PC-3 (cell line): Measurements from ENCODE around the gene LIM2. TPM values are rescaled to one million over a fixed set of nuclear protein-coding genes. Genes with fewer than 3 reads are reported as not detected.

Experiments
- ATAC-seq: fragments of 200-7000 bp; cut with Tn5 transposase; 2 replicates; pipeline ENCODE4 v1.9.1; 2020; ENCODE audit warnings: mild to moderate bottlenecking, moderate library complexity
- BruUV-seq: library from RNA; stranded (reverse); fragments of 400-500 nt; replicated peaks from 2 replicates; lab custom pipeline; 2021; lab: Mats Ljungman, UMichigan
- CTCF ChIA-PET: fragments of 300-600 bp; sonication (Branson Sonifier 250); formaldehyde crosslinking; loops from one replicate; lab custom pipeline; 2022; ENCODE audit warnings: antibody characterized with exemption; lab: Charles Lee
- POLR2A ChIA-PET: fragments of 300-600 bp; sonication (Branson Sonifier 250); formaldehyde crosslinking; loops from one replicate; lab custom pipeline; 2022; ENCODE audit warnings: antibody characterized with exemption; ENCODE audit not compliant: unreplicated experiment; lab: Charles Lee
- DNase-seq: peaks from one replicate; pipeline ENCODE4 v3.0.0-alpha.2; 2015
- H2AFZ ChIP-seq: fragments of 300-600 bp; sonication (generic); 2 replicates; pipeline ENCODE4 v1.6.0; 2016; ENCODE audit warnings: antibody characterized with exemption, low read length
- H3F3A ChIP-seq: fragments of 300-600 bp; sonication (generic); one replicate; pipeline ENCODE4 v1.6.0; 2017; ENCODE audit warnings: antibody characterized with exemption, low read length, control low read depth, mild to moderate bottlenecking; ENCODE audit not compliant: unreplicated experiment
- H3K27ac ChIP-seq: fragments of 300-600 bp; sonication (generic); 2 replicates; pipeline ENCODE4 v1.5.1; 2016; ENCODE audit warnings: mild to moderate bottlenecking, low read length
- H3K27me3 ChIP-seq: fragments of 300-600 bp; sonication (generic); 2 replicates; pipeline ENCODE4 v1.6.1; 2016; ENCODE audit warnings: low read length, mixed read lengths
- H3K36me3 ChIP-seq: fragments of 300-600 bp; sonication (generic); 2 replicates; pipeline ENCODE4 v1.6.1; 2016; ENCODE audit warnings: low read depth, mixed run types, low read length, mixed read lengths
- H3K4me1 ChIP-seq: fragments of 300-600 bp; sonication (generic); 2 replicates; pipeline ENCODE4 v1.5.1; 2016; ENCODE audit warnings: low read length; ENCODE audit not compliant: insufficient read depth
- H3K4me2 ChIP-seq: fragments of 300-600 bp; sonication (generic); 2 replicates; pipeline ENCODE4 v1.6.0; 2016; ENCODE audit warnings: low read length
- H3K4me3 ChIP-seq: fragments of 300-600 bp; sonication (generic); 2 replicates; pipeline ENCODE4 v1.5.1; 2016; ENCODE audit warnings: mild to moderate bottlenecking, low read length, mixed read lengths
- H3K79me2 ChIP-seq: fragments of 300-600 bp; sonication (generic); 2 replicates; pipeline ENCODE4 v1.6.1; 2017; ENCODE audit warnings: low read length, mixed read lengths
- H3K9ac ChIP-seq: fragments of 300-600 bp; sonication (generic); 2 replicates; pipeline ENCODE4 v1.6.0; 2016; ENCODE audit warnings: mild to moderate bottlenecking, low read length
- H3K9me2 ChIP-seq: fragments of 300-600 bp; sonication (generic); replicated peaks from 2 replicates; pipeline ENCODE4 v1.6.1; 2016; ENCODE audit warnings: mixed run types, low read length, mixed read lengths
- H3K9me3 ChIP-seq: fragments of 300-600 bp; sonication (generic); 2 replicates; pipeline ENCODE4 v1.6.1; 2016; ENCODE audit warnings: low read length, mixed read lengths
- H4K20me1 ChIP-seq: fragments of 300-600 bp; sonication (generic); 2 replicates; pipeline ENCODE4 v1.6.1; 2016; ENCODE audit warnings: low read length, mixed read lengths
- CTCF ChIP-seq: fragments of 300-600 bp; sonication (generic); conservative IDR thresholded peaks from 2 replicates; pipeline ENCODE4 v1.5.1; 2017; ENCODE audit warnings: antibody characterized with exemption, low read depth, mild to moderate bottlenecking, low read length
- EZH2 ChIP-seq: fragments of 300-600 bp; sonication (generic); IDR thresholded peaks from one replicate; pipeline ENCODE4 v1.6.1; 2017; ENCODE audit warnings: antibody characterized with exemption, mild to moderate bottlenecking, low read length; ENCODE audit not compliant: unreplicated experiment
- EZH2phosphoT487 ChIP-seq: fragments of 300-600 bp; sonication (generic); IDR thresholded peaks from 2 replicates; pipeline ENCODE4 v1.6.1; 2018; ENCODE audit warnings: mild to moderate bottlenecking, antibody characterized with exemption, low read length, borderline replicate concordance
- intact Hi-C: fragments of 100-400 bp; cut with micrococcal nuclease; formaldehyde crosslinking; loops from 2 replicates; pipeline ENCODE4 v1.9.0; 2023
- total RNA-seq: library from RNA; depleted of rRNA; stranded (reverse); fragments of >200 nt; gene quantifications from 2 replicates; pipeline ENCODE4 v1.2.3, GENCODE V29; 2014

Gene LIM2
- total RNA-seq, 1 experiment from 2014 or later: not detected

GRCh38 chr19:51339687-51340656 lies 47.8 kb downstream of the LIM2 start:
- H3F3A ChIP-seq: no peaks in the 10 kb centered on the region
- H3K9me3 ChIP-seq: no peaks in the 10 kb centered on the region
- peaks cover under 1% of the 10 kb centered on the region; the same call in 1 of the 2 replicates for H3K36me3 ChIP-seq
- BruUV-seq: no TSS peak
- ChIA-PET POLR2A (interaction anchor here (0.6 to 1.4 kb wide), 8 partner anchors 19 to 740 kb away, joined by 3 to 26 read pairs (median 6); no protein-coding TSS in a partner anchor), CTCF (interaction anchor here (0.5 to 1.4 kb wide), 12 partner anchors 19 to 1471 kb away, joined by 3 to 12 read pairs (median 7); no protein-coding TSS in a partner anchor)
- peak; percentile 98 for DNase-seq
- H3K27ac ChIP-seq: 0 out of 2 replicates have a peak overlapping the region, but pooled peaks have one; percentile 14
- peak overlapping the region; percentile 34 for H3K9ac ChIP-seq
- no peaks in the 10 kb centered on the region for H3K9me2 ChIP-seq
- peak overlapping the region; percentile 95 for H2AFZ ChIP-seq
- H3K27me3 ChIP-seq: no peaks in the 10 kb centered on the region
- no peaks in the 10 kb centered on the region for H3K79me2 ChIP-seq
- H4K20me1 ChIP-seq: no peaks in the 10 kb centered on the region
- H3K4me3 ChIP-seq: peak overlapping the region; percentile 72
- ATAC-seq: peak; percentile 87
- peaks cover 16% of the 10 kb centered on the region; the same call in 1 of the 2 replicates for H3K4me1 ChIP-seq
- peak overlapping the region; percentile 88 for H3K4me2 ChIP-seq
- TF ChIP-seq EZH2phosphoT487 (no peak), CTCF (no peak; the same call in 1 of the 2 replicates), EZH2 (no peak)
- intact Hi-C loops: loop anchor here (1.0 to 5.0 kb wide), 7 partner anchors 27 to 317 kb away; partner anchors contain the start of gene ZNF175

- Histone ChIP-seq H3K27ac (peak overlapping the region; percentile 14; the same call in 1 of the 2 replicates), H3K9me2 (no peaks in the 10 kb centered on the region), H3K36me3 (no peaks in the 10 kb centered on the region), H3K79me2 (no peaks in the 10 kb centered on the region), H3K4me1 (peaks cover 16% of the 10 kb centered on the region; the same call in 1 of the 2 replicates), H4K20me1 (no peaks in the 10 kb centered on the region), H3K9ac (peak overlapping the region; percentile 34), H3K9me3 (no peaks in the 10 kb centered on the region), H3K4me3 (peak overlapping the region; percentile 72), H2AFZ (peak overlapping the region; percentile 95), H3K4me2 (peak overlapping the region; percentile 88), H3F3A (no peaks in the 10 kb centered on the region), H3K27me3 (no peaks in the 10 kb centered on the region)
- DNase-seq (no peak), ATAC-seq (peak; percentile 4)
- intact Hi-C loops: loop anchor here (1.0 to 5.0 kb wide), 7 partner anchors 28 to 318 kb away; partner anchors contain the start of gene ZNF175
- POLR2A ChIA-PET: interaction anchor here (0.6 to 1.4 kb wide), 8 partner anchors 20 to 741 kb away, joined by 3 to 26 read pairs (median 6); no protein-coding TSS in a partner anchor
- BruUV-seq: no TSS peak
- CTCF ChIA-PET: interaction anchor here (0.5 to 1.4 kb wide), 12 partner anchors 20 to 1470 kb away, joined by 3 to 12 read pairs (median 7); no protein-coding TSS in a partner anchor
- TF ChIP-seq EZH2phosphoT487: no peak
- no peak for TF ChIP-seq EZH2
- TF ChIP-seq CTCF: no peak
These were observed 48.5 kb downstream of the LIM2 start for GRCh38 chr19:51339313-51339686.
